Kidney epithelial cell (primary cell): ENCODE data around the gene HPGDS. TPM values are rescaled to one million over a fixed set of nuclear protein-coding genes. Genes with fewer than 3 reads are reported as not detected.

Experiments
- DNase-seq: peaks from one replicate; pipeline ENCODE4 v3.0.0-alpha.2; 2010; ENCODE audit warnings: low read depth
- H3K27me3 ChIP-seq: 2 replicates; pipeline ENCODE4 v1.6.0; 2011; ENCODE audit warnings: low read length; ENCODE audit not compliant: control insufficient read depth, insufficient read depth
- H3K36me3 ChIP-seq: 2 replicates; pipeline ENCODE4 v1.5.1; 2011; ENCODE audit warnings: low read length; ENCODE audit not compliant: control insufficient read depth, insufficient read depth
- H3K4me3 ChIP-seq: 2 replicates; pipeline ENCODE4 v1.5.1; 2011; ENCODE audit warnings: low read depth, mild to moderate bottlenecking, control low read depth, low read length
- CTCF ChIP-seq: IDR thresholded peaks from 2 replicates; pipeline ENCODE4 v1.5.1; 2011; ENCODE audit warnings: mild to moderate bottlenecking, moderate library complexity, low read length, control low read depth, inconsistent platforms; ENCODE audit not compliant: insufficient read depth, poor library complexity, severe bottlenecking
- total RNA-seq: library from RNA; depleted of rRNA; stranded (reverse); fragments of >200 nt; gene quantifications from 2 replicates; pipeline ENCODE4 v1.2.3, GENCODE V29; 2015

Gene HPGDS
- total RNA-seq, 1 donor from 2014 or later = not detected

GRCh38 chr4:94274912-94275311 is 67.7 kb downstream of the HPGDS start:
- DNase-seq = no peak
- Histone ChIP-seq H3K27me3 (no peaks in the 10 kb centered on the region), H3K4me3 (no peak overlapping the region), H3K36me3 (no peaks in the 10 kb centered on the region)
- TF ChIP-seq CTCF = no peak

- DNase-seq = no peak
- Histone ChIP-seq H3K36me3 (no peaks in the 10 kb centered on the region), H3K27me3 (no peaks in the 10 kb centered on the region), H3K4me3 (no peak overlapping the region)
- no peak for TF ChIP-seq CTCF
Observed at GRCh38 chr4:94271248-94271647, 71.4 kb downstream of the HPGDS start.

- Histone ChIP-seq H3K36me3 (no peaks in the 10 kb centered on the region), H3K27me3 (no peaks in the 10 kb centered on the region), H3K4me3 (no peak overlapping the region)
- no peak for DNase-seq
- TF ChIP-seq CTCF = no peak
Observed at GRCh38 chr4:94267037-94267436, 75.6 kb downstream of the HPGDS start.

GRCh38 chr4:94262163-94263016 is 80.2 kb downstream of the HPGDS start:
- DNase-seq = no peak
- Histone ChIP-seq H3K27me3 (no peaks in the 10 kb centered on the region), H3K36me3 (no peaks in the 10 kb centered on the region), H3K4me3 (no peak overlapping the region)
- TF ChIP-seq CTCF = no peak

- no peak for DNase-seq
- H3K36me3 ChIP-seq = no peaks in the 10 kb centered on the region
- H3K4me3 ChIP-seq = no peak overlapping the region
- no peak for TF ChIP-seq CTCF
- H3K27me3 ChIP-seq = no peaks in the 10 kb centered on the region
Observed at GRCh38 chr4:94256828-94257227, 85.8 kb downstream of the HPGDS start.
